Adrenal gland (tissue), 12 donors: Measurements from ENCODE around the gene SCYGR1. TPM values are rescaled to one million over a fixed set of nuclear protein-coding genes. Genes with fewer than 3 reads are reported as not detected.

Experiments
- DNase-seq, 7 donors: peaks; one replicate each; pipeline ENCODE4 v3.0.0-alpha.2; 2019 to 2020
- H3K27ac ChIP-seq, 5 donors: fragments of 200-600 bp; sonication (generic) in 4 of 5; 1 replicate in 3 of 5; 2 replicates in 2 of 5; pipeline versions ENCODE4 v1.5.1 to v1.8.0; 2016 to 2020; ENCODE audit warnings: mild to moderate bottlenecking in 1 of 5
- H3K27me3 ChIP-seq: fragments of 200-600 bp; 2 replicates; pipeline ENCODE4 v1.8.0; 2021
- H3K36me3 ChIP-seq, 2 donors: fragments of 200-600 bp; replicated peaks in 1 of 2; 1 replicate in 1 of 2; 2 replicates in 1 of 2; pipeline versions ENCODE4 v1.5.1 to v1.8.0; 2018 to 2022
- H3K4me1 ChIP-seq, 2 donors: fragments of 200-600 bp; replicated peaks in 1 of 2; 1 replicate in 1 of 2; 2 replicates in 1 of 2; pipeline versions ENCODE4 v1.5.1 to v1.8.0; 2018 to 2021
- H3K4me3 ChIP-seq, 4 donors: fragments of 200-600 bp; sonication (generic) in 3 of 4; one replicate each; pipeline ENCODE4 v1.5.1; 2016 to 2018
- H3K9me3 ChIP-seq, 3 donors: fragments of 200-600 bp; sonication (generic) in 1 of 3; replicated peaks in 1 of 3; 1 replicate in 2 of 3; 2 replicates in 1 of 3; pipeline versions ENCODE4 v1.5.1 to v1.8.0; 2016 to 2021
- POLR2A ChIP-seq, 2 donors: fragments of 450-650 bp; IDR thresholded peaks; one replicate each; pipeline ENCODE4 v1.6.1; 2017; ENCODE audit warnings: antibody characterized with exemption in 2 of 2, mild to moderate bottlenecking in 2 of 2, moderate library complexity in 1 of 2
- WGBS, 4 donors: extraction: QIAGEN DNeasy Blood & Tissue Kit in 2 of 4; methylation state at CpG; one replicate each; pipeline versions ENCODE4 v1.1.5 to v1.1.7; 2013 to 2017; 5-methylcytosine and 5-hydroxymethylcytosine counted together
- intact Hi-C, 2 donors: fragments of 100-400 bp; cut with DNase I; formaldehyde crosslinking; loops; one replicate each; pipeline versions ENCODE4 v1.14.1 to v1.15.0; 2022 to 2023
- polyA plus RNA-seq, 3 donors: library from polyadenylated mRNA; stranded (reverse); fragments of 200-250 nt in 2 of 3; fragments of 350-450 nt in 1 of 3; fragmentation: Illumina TruSeq in 1 of 3; extraction: RNeasy Lipid Tissue Mini Kit (QIAGEN cat#74804) in 1 of 3; gene quantifications; one replicate each; pipeline ENCODE4 v1.2.3, GENCODE V29; 2013 to 2014
- total RNA-seq, 9 donors: library from RNA; depleted of rRNA in 4 of 9; stranded (reverse); fragments of >200 nt in 4 of 9; fragments of 120-200 nt in 1 of 9; fragmentation: NEBNext Ultra II Directional in 1 of 9; extraction: Animal tissue kit (Norgen Biotek cat#: 25700) in 1 of 9; gene quantifications; one replicate each; pipeline versions ENCODE4 v1.1.0 to v1.2.4, GENCODE V29; 2013 to 2023
- TF ChIP-seq, protein P1 (sequence below), 6 experiments: fragments of 450-650 bp in 4 of 6; fragments of 200-600 bp in 2 of 6; sonication (generic) in 1 of 6; IDR thresholded peaks; 1 replicate in 5 of 6; 2 replicates in 1 of 6; pipeline versions ENCODE4 v1.5.1 to v1.8.0; 2016 to 2021; ENCODE audit warnings: antibody characterized with exemption in 6 of 6, mild to moderate bottlenecking in 2 of 6, moderate library complexity in 1 of 6
- donor health status: healthy with polysubstance abuse.
- donor health status: Bipolar disorder and iron deficiency.
- donor health status: DM: yes; HTN: yes; CAD: no.
- donor health status: DM: no; HTN: no; CAD: no.
- donor health status: DM: no; HTN: no; CAD: no.
- donor health status: DM: yes; HTN: yes; CAD: no.

The SCYGR1 gene
- total and polyA plus RNA-seq, 12 donors = not detected

DNA sequence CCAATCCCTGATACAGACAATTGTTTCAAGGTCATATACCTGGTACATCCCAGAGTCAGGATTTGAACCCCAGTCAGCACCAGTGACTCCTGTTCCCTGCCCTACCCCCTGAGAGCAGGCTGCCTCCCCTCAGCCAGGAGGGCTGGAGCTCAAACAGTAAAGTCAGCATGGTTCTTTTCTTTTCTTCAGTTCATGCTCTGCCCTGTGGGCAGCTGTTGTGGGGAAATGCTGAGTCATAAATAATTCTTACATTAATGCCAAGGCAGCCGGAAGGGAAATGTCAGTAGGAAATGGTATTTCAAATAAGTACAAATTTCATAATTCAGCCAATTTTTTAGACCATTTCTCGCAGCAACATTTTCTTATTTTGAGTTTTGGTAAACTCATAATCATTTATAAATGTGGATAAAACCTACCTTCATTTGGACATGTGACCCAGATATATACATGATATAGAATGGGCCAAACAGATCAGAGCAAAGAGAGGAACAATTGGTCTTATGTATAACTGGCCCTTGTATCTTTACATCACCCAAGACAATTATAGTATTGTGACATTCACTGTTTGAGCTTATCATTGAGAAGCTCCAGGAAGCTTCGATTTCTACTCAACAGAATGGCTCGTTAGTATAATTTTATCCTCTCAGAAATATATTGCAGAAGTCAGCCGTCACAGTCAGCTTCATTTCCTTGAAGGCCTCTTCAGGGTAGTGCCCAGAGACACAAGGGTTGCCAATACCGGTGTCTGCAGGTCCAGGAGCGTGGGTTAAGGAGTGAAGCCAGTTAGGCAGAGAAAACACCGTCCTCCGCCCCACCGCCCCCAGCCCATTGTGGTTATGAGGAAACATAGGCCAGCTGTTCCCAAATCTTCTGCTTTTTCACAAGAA is 28.0 kb upstream of the SCYGR1 start:
- Histone ChIP-seq H3K27ac (peak overlapping the region in 4 of 5 donors; percentile 7 to 81 (median 48)), H3K4me1 (peaks cover 11 to 20% of the 10 kb centered on the region in 2 donors), H3K4me3 (no peak overlapping the region), H3K36me3 (no peaks in the 10 kb centered on the region), H3K27me3 (no peaks in the 10 kb centered on the region), H3K9me3 (no peaks in the 10 kb centered on the region)
- intact Hi-C loops = no loop called here
- DNase-seq = peak; percentile 36 to 69 (median 53)
- TF ChIP-seq POLR2A (IDR thresholded peaks at IDR 0.05) = no peak
- TF ChIP-seq, protein P1, sequence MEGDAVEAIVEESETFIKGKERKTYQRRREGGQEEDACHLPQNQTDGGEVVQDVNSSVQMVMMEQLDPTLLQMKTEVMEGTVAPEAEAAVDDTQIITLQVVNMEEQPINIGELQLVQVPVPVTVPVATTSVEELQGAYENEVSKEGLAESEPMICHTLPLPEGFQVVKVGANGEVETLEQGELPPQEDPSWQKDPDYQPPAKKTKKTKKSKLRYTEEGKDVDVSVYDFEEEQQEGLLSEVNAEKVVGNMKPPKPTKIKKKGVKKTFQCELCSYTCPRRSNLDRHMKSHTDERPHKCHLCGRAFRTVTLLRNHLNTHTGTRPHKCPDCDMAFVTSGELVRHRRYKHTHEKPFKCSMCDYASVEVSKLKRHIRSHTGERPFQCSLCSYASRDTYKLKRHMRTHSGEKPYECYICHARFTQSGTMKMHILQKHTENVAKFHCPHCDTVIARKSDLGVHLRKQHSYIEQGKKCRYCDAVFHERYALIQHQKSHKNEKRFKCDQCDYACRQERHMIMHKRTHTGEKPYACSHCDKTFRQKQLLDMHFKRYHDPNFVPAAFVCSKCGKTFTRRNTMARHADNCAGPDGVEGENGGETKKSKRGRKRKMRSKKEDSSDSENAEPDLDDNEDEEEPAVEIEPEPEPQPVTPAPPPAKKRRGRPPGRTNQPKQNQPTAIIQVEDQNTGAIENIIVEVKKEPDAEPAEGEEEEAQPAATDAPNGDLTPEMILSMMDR (IDR thresholded peaks at IDR 0.05) = no peak
- WGBS, 4 donors = 62 to 71% (median 66%) methylated on average over 10 of the region's 10 CpGs

DNA sequence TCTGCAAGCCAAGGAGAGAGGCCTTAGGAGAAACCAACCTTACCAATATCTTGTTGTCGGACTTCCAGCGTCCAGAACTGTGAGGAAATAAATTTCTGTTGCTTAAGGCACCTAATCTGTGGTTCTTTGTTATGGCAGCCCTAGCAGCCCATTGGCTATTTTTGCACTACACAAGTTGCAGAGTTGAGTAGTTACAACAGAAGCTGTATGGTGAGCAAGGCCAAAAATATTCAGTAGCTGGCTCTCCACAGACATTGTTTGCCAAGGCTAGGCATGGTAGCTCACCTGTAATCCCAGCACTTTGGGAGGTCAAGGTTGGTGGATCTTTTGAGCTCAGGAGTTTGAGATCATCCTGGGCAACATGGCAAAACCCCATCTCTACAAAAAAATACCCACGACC is 27.1 kb upstream of the SCYGR1 start:
- H3K9me3 ChIP-seq = no peaks in the 10 kb centered on the region
- TF ChIP-seq, protein P1 (IDR thresholded peaks at IDR 0.05) = no peak
- TF ChIP-seq POLR2A (IDR thresholded peaks at IDR 0.05) = no peak
- H3K4me3 ChIP-seq = no peak overlapping the region
- H3K27me3 ChIP-seq = no peaks in the 10 kb centered on the region
- no peak for DNase-seq
- H3K4me1 ChIP-seq = peaks cover 11 to 20% of the 10 kb centered on the region in 2 donors
- 77 to 96% (median 81%) methylated on average over 2 to 3 of the region's 3 CpGs for WGBS, 4 donors
- intact Hi-C loops = no loop called here
- H3K27ac ChIP-seq = peak overlapping the region in 3 of 5 donors; percentile 6 to 70 (median 66)
- H3K36me3 ChIP-seq = no peaks in the 10 kb centered on the region

DNA sequence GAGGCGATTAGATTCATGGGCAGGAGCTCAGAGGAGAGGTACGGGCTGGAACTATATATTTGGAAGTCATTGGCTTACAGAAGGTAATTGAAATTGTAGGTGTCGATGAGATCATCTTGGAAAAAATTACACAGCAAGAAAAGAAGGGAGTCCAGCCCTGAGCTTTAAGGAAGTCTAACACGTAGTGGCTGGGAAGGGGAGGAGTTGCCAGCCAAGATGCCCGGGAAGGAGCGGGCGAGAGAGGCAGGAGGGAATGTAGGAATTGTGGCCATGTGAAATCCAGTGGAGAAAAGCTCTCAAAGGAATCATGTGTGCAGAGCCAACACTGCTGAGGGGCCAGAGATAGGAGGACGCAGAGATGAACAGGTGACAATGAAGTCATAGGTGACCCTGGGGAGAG is 25.6 kb upstream of the SCYGR1 start:
- Histone ChIP-seq H3K4me1 (peaks cover 11 to 20% of the 10 kb centered on the region in 2 donors), H3K4me3 (no peak overlapping the region), H3K27me3 (no peaks in the 10 kb centered on the region), H3K9me3 (no peaks in the 10 kb centered on the region), H3K36me3 (no peaks in the 10 kb centered on the region), H3K27ac (no peak overlapping the region)
- no peak for DNase-seq
- 84% methylated on average over 8 of the region's 8 CpGs for WGBS, 4 donors
- TF ChIP-seq POLR2A (IDR thresholded peaks at IDR 0.05) = no peak
- TF ChIP-seq, protein P1 (IDR thresholded peaks at IDR 0.05) = no peak
- intact Hi-C loops = no loop called here

DNA sequence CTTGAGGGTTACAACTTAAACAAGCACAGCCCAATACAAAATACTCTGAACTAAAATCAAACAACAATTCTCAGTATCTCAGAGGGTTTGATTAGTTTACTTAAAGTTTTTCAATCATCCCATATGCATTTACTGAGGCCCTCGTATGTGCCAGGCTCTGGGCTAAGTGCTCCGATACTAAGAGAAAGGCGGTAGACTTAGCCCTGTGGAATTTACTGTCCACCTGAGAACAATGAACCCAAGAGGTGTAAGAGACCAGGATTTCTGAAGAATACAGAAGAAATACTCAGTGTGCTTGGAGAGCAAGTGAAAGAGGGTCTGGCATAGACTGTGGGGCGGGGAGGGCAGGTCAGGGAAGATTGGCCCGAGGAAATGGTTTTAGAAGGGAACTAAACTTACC is 25.1 kb upstream of the SCYGR1 start:
- Histone ChIP-seq H3K4me1 (peaks cover 11 to 20% of the 10 kb centered on the region in 2 donors), H3K27ac (no peak overlapping the region), H3K4me3 (no peak overlapping the region), H3K27me3 (no peaks in the 10 kb centered on the region), H3K36me3 (no peaks in the 10 kb centered on the region), H3K9me3 (no peaks in the 10 kb centered on the region)
- no peak for DNase-seq
- intact Hi-C loops = no loop called here
- WGBS, 4 donors = 86 to 89% (median 87%) methylated on average over 5 of the region's 5 CpGs
- TF ChIP-seq, protein P1 (IDR thresholded peaks at IDR 0.05) = no peak
- TF ChIP-seq POLR2A (IDR thresholded peaks at IDR 0.05) = no peak
